CD4-positive, alpha-beta T cell (primary cell): ENCODE data around the gene VTI1A. TPM values are rescaled to one million over a fixed set of nuclear protein-coding genes. Genes with fewer than 3 reads are reported as not detected.

Experiments
- ATAC-seq: fragments of 200-7000 bp; cut with Tn5 transposase; one replicate; pipeline ENCODE4 v1.10.0; 2022; ENCODE audit warnings: mild to moderate bottlenecking; ENCODE audit not compliant: poor library complexity
- CTCF ChIA-PET: fragments of 350-600 bp; sonication (Branson Sonifier 250); formaldehyde crosslinking; loops from one replicate; lab custom pipeline; 2021; ENCODE audit warnings: antibody characterized with exemption, inconsistent platforms; lab: Charles Lee
- POLR2A ChIA-PET: fragments of 350-600 bp; sonication (Branson Sonifier 250); formaldehyde crosslinking; loops from one replicate; lab custom pipeline; 2021; ENCODE audit warnings: antibody characterized with exemption, inconsistent platforms; lab: Charles Lee
- DNase-seq, 14 experiments: peaks; one replicate each; pipeline ENCODE4 v3.0.0-alpha.2; 2013 to 2020; ENCODE audit warnings: mixed read lengths in 2 of 14
- H3K27ac ChIP-seq, 2 donors: one replicate each; pipeline versions ENCODE4 v1.5.1 to v1.7.0; 2013; ENCODE audit warnings: low read length in 2 of 2, low read depth in 1 of 2, mild to moderate bottlenecking in 1 of 2
- H3K27me3 ChIP-seq, 2 experiments: 1 replicate in 1 of 2; 2 replicates in 1 of 2; pipeline versions ENCODE4 v1.6.1 to v1.7.0; 2013; ENCODE audit warnings: low read length in 2 of 2, control low read depth in 1 of 2, mild to moderate bottlenecking in 1 of 2, moderate library complexity in 1 of 2; ENCODE audit not compliant: insufficient read depth in 2 of 2, control insufficient read depth in 1 of 2
- H3K36me3 ChIP-seq: one replicate; pipeline ENCODE4 v1.6.1; 2013; ENCODE audit warnings: low read length, control low read depth; ENCODE audit not compliant: insufficient read depth
- H3K4me1 ChIP-seq: one replicate; pipeline ENCODE4 v1.6.1; 2013; ENCODE audit warnings: low read length, control low read depth; ENCODE audit not compliant: insufficient read depth
- H3K4me3 ChIP-seq: one replicate; pipeline ENCODE4 v1.5.1; 2013; ENCODE audit warnings: mild to moderate bottlenecking, low read length, moderate library complexity
- H3K9me3 ChIP-seq, 2 experiments: 1 replicate in 1 of 2; 2 replicates in 1 of 2; pipeline versions ENCODE4 v1.6.1 to v1.7.0; 2013; ENCODE audit warnings: low read length in 2 of 2, mild to moderate bottlenecking in 2 of 2, control low read depth in 1 of 2, moderate library complexity in 1 of 2; ENCODE audit not compliant: control insufficient read depth in 1 of 2, insufficient read depth in 1 of 2
- H3K27ac Mint-ChIP-seq: one replicate; pipeline ENCODE4 v1.8.0; 2020; ENCODE audit warnings: mixed read lengths
- H3K27me3 Mint-ChIP-seq: one replicate; pipeline ENCODE4 v1.8.0; 2021; ENCODE audit warnings: mixed read lengths
- H3K36me3 Mint-ChIP-seq: one replicate; pipeline ENCODE4 v1.8.0; 2021; ENCODE audit warnings: low read depth, mixed read lengths
- H3K4me1 Mint-ChIP-seq: one replicate; pipeline ENCODE4 v1.8.0; 2021; ENCODE audit warnings: low read depth, mixed read lengths
- H3K4me3 Mint-ChIP-seq: one replicate; pipeline ENCODE4 v1.8.0; 2020; ENCODE audit warnings: mild to moderate bottlenecking, mixed read lengths
- H3K9me3 Mint-ChIP-seq: one replicate; pipeline ENCODE4 v1.8.0; 2020; ENCODE audit warnings: mixed read lengths
- CTCF ChIP-seq: fragments of 200-600 bp; IDR thresholded peaks from one replicate; pipeline ENCODE4 v1.8.0; 2022; ENCODE audit warnings: antibody characterized with exemption, mild to moderate bottlenecking
- intact Hi-C, 2 experiments: fragments of 100-400 bp; cut with DNase I in 1 of 2; cut with micrococcal nuclease in 1 of 2; formaldehyde crosslinking; loops; one replicate each; pipeline versions ENCODE4 v1.15.1 to v1.9.0; 2023 to 2025; cut with DNase I, micrococcal nuclease
- polyA plus RNA-seq, 2 donors: library from polyadenylated mRNA; unstranded; fragments of 120-200 nt; gene quantifications; one replicate each; pipeline ENCODE4 v1.2.1, GENCODE V29; 2013
- total RNA-seq, 174 experiments: library from RNA in 2 of 174; stranded (reverse) in 2 of 174; gene quantifications; one replicate each; pipeline ENCODE4 v1.2.3 and lab custom pipeline; 2021 to 2026

The VTI1A gene
- total RNA-seq (10 to 100 TPM; 54.5 to 56.5 TPM), total RNA-seq (lab: John Stamatoyannopoulos, UW) (30.6 to 83.8 (median 50.1) reads per million in 172 experiments)
- polyA plus RNA-seq (2013, experiment 1 of 2): 20.5 TPM
- polyA plus RNA-seq (2013, experiment 2 of 2): 25.0 TPM

DNA sequence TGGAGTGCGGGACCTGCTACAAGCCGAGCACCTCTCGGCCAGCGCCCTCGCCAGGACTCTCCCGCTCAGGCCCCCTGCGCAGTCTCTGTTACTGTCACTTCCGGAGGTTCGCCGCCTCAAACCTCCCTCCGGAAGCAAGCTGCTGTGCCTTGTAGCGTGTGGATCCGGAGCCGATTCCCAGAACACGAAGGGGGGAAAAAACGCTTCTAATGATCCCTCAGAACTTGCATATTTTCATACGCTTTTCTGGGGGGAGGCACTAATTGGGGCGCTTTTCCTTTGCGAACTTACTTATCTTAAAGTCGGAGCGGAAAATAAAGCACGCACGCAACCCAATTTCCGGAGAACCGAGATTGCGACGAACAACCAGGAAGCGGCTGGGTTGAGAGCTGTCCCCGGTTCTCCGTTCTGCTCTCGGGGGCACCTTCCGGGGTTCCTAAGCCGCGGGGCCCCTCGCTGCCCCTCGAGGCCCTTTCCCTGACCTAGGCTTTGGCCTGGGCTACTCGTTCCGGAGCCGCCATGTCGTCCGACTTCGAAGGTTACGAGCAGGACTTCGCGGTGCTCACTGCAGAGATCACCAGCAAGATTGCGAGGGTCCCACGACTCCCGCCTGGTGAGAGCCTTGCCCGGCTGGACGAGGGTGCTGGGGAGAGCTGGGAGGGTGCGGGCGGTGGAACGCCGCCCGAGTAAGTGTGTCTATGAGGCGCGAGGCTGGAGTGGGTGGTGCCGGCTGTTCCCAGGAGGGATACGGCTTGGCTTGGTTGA, at the start of gene VTI1A, which contains the start of gene ZDHHC6:
Gene VTI1A (plus strand): TSS at position 361 of the 765 bp plus-strand sequence. CDS start 159 bp downstream, at position 520.
Gene ZDHHC6 (minus strand): TSS at position 60 of the 765 bp plus-strand sequence. CDS start 1,478 bp downstream, outside the sequence.
- POLR2A ChIA-PET: interaction anchor here (0.7 to 3.2 kb wide), 13 partner anchors 9 to 1528 kb away, joined by 3 to 32 read pairs (median 3); partner anchors contain the start of genes ACSL5, BBIP1, GPAM and SHOC2
- peaks cover 66% of the 10 kb centered on the region for H3K36me3 Mint-ChIP-seq

DNA sequence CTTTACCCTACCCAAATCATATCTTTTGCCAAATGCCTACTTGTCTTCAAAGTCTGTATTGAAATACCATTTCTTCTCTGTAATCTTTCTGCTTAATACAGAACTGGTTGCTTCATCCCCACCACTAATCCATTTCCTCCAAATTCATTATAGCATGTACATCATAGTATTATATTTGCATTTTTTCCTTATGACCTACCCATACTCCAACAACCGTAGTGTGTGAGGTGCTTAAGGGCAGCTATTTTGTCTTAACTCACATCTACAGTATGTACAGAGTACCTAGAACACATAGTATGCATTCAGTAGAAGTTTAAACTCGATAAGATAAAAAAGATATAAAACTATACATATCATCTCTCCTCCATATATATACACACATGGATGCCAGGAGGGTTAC, 49.4 kb upstream of the VTI1A start:
- ATAC-seq: no peak
- intact Hi-C loops: no loop called here
- TF ChIP-seq CTCF: no peak
- H3K4me1 Mint-ChIP-seq: peaks cover 7% of the 10 kb centered on the region
- H3K27ac Mint-ChIP-seq: no peak overlapping the region
- Histone ChIP-seq H3K27me3 (no peaks in the 10 kb centered on the region), H3K9me3 (no peaks in the 10 kb centered on the region), H3K27ac (no peak overlapping the region), H3K36me3 (peaks cover 74% of the 10 kb centered on the region), H3K4me3 (no peak overlapping the region), H3K4me1 (no peaks in the 10 kb centered on the region)
- CTCF ChIA-PET: interaction anchor here (1.4 kb wide), 1 partner anchor 13 kb away, joined by 4 read pairs; no protein-coding TSS in a partner anchor
- peaks cover 33% of the 10 kb centered on the region for H3K36me3 Mint-ChIP-seq
- no peak overlapping the region for H3K4me3 Mint-ChIP-seq
- no peak for DNase-seq
- no peaks in the 10 kb centered on the region for H3K27me3 Mint-ChIP-seq
- POLR2A ChIA-PET: no interaction called here
- no peaks in the 10 kb centered on the region for H3K9me3 Mint-ChIP-seq

More for the DNA sequence above, at the start of gene VTI1A, which contains the start of gene ZDHHC6:
- Mint-ChIP-seq H3K27ac (peak within 1 kb of the TSS; percentile 89), H3K4me3 (peak within 1 kb of the TSS; percentile 91), H3K9me3 (no peaks in the 10 kb centered on the region), H3K4me1 (peaks cover 73% of the 10 kb centered on the region), H3K27me3 (no peaks in the 10 kb centered on the region)
- intact Hi-C loops: loop anchor here (2.0 to 10.0 kb wide), 4 partner anchors 70 to 1532 kb away; partner anchors contain the start of genes BBIP1 (in 1 of the 2), GPAM (in 1 of the 2) and SHOC2 (in 1 of the 2)
- ATAC-seq (peak; percentile 85), DNase-seq (peak; percentile 74 to 92 (median 79))
- Histone ChIP-seq H3K36me3 (peaks cover 25% of the 10 kb centered on the region), H3K27me3 (no peaks in the 10 kb centered on the region), H3K9me3 (no peaks in the 10 kb centered on the region), H3K4me3 (peak within 1 kb of the TSS; percentile 87), H3K4me1 (peaks cover 16% of the 10 kb centered on the region), H3K27ac (peak within 1 kb of the TSS; percentile 79 to 84)
- TF ChIP-seq CTCF: no peak
- CTCF ChIA-PET: interaction anchor here (1.4 to 1.5 kb wide), 2 partner anchors 12 to 25 kb away, joined by 4 to 6 read pairs; no protein-coding TSS in a partner anchor

- H3K4me1 Mint-ChIP-seq: no peaks in the 10 kb centered on the region
- H3K4me3 Mint-ChIP-seq: no peak overlapping the region
- no peak overlapping the region for H3K4me3 ChIP-seq
- H3K36me3 Mint-ChIP-seq: peaks cover 80% of the 10 kb centered on the region
- H3K27ac Mint-ChIP-seq: peak overlapping the region; percentile 13
- intact Hi-C loops: no loop called here
- DNase-seq (no peak), ATAC-seq (no peak)
- H3K4me1 ChIP-seq: no peaks in the 10 kb centered on the region
- no peaks in the 10 kb centered on the region for H3K9me3 Mint-ChIP-seq
- H3K9me3 ChIP-seq: no peaks in the 10 kb centered on the region
- CTCF ChIA-PET: no interaction called here
- H3K27me3 ChIP-seq: no peaks in the 10 kb centered on the region
- POLR2A ChIA-PET: no interaction called here
- no peak for TF ChIP-seq CTCF
- H3K36me3 ChIP-seq: peaks cover 84% of the 10 kb centered on the region
- H3K27ac ChIP-seq: no peak overlapping the region
- no peaks in the 10 kb centered on the region for H3K27me3 Mint-ChIP-seq
These were observed 44.1 kb upstream of the VTI1A start for GRCh38 chr10:112402917-112403316.
